IMR-90 (cell line): Measurements from ENCODE around the gene AKAP9.

Experiments
- POLR2A ChIP-seq: IDR thresholded peaks from 2 replicates; pipeline ENCODE4 v1.6.1; 2012; ENCODE audit warnings: mild to moderate bottlenecking, low read depth, low read length
- RAD21 ChIP-seq: IDR thresholded peaks from 2 replicates; pipeline ENCODE4 v1.6.1; 2012; ENCODE audit warnings: low read length, improper control_type of control experiment
- SMC3 ChIP-seq: fragments of 150-350 bp; IDR thresholded peaks from 2 replicates; pipeline ENCODE4 v1.6.1; 2016; ENCODE audit warnings: low read depth, mild to moderate bottlenecking, antibody characterized with exemption, low read length, moderate library complexity
- TF ChIP-seq, protein P1 (sequence below): conservative IDR thresholded peaks from 2 replicates; pipeline ENCODE4 v1.5.1; 2012; ENCODE audit warnings: mild to moderate bottlenecking, low read depth, low read length, improper control_type of control experiment

GRCh38 chr7:92133133-92133736 lies 192.6 kb downstream of the AKAP9 start:
- TF ChIP-seq, protein P1, sequence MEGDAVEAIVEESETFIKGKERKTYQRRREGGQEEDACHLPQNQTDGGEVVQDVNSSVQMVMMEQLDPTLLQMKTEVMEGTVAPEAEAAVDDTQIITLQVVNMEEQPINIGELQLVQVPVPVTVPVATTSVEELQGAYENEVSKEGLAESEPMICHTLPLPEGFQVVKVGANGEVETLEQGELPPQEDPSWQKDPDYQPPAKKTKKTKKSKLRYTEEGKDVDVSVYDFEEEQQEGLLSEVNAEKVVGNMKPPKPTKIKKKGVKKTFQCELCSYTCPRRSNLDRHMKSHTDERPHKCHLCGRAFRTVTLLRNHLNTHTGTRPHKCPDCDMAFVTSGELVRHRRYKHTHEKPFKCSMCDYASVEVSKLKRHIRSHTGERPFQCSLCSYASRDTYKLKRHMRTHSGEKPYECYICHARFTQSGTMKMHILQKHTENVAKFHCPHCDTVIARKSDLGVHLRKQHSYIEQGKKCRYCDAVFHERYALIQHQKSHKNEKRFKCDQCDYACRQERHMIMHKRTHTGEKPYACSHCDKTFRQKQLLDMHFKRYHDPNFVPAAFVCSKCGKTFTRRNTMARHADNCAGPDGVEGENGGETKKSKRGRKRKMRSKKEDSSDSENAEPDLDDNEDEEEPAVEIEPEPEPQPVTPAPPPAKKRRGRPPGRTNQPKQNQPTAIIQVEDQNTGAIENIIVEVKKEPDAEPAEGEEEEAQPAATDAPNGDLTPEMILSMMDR: no peak
- TF ChIP-seq RAD21: no peak
- TF ChIP-seq POLR2A: no peak
- TF ChIP-seq SMC3: no peak
